PC-9 (cell line): Measurements from ENCODE around the gene KL. TPM values are rescaled to one million over a fixed set of nuclear protein-coding genes. Genes with fewer than 3 reads are reported as not detected.

Experiments used
- BruUV-seq: library from RNA; stranded (reverse); fragments of 400-500 nt; replicated peaks from 2 replicates; lab custom pipeline; 2021; lab: Mats Ljungman, UMichigan
- CTCF ChIA-PET: fragments of 300-600 bp; sonication (Branson Sonifier 250); formaldehyde crosslinking; loops from one replicate; lab custom pipeline; 2022; ENCODE audit warnings: antibody characterized with exemption; lab: Charles Lee
- POLR2A ChIA-PET: fragments of 300-600 bp; sonication (Branson Sonifier 250); formaldehyde crosslinking; loops from one replicate; lab custom pipeline; 2022; ENCODE audit warnings: antibody characterized with exemption; ENCODE audit not compliant: unreplicated experiment; lab: Charles Lee
- DNase-seq, 2 experiments: peaks; one replicate each; pipeline versions ENCODE4 v3.0.0 to v3.0.0-alpha.2; 2015 to 2022; ENCODE audit warnings: mixed read lengths in 1 of 2
- H2AFZ ChIP-seq: fragments of 200-600 bp; sonication (generic); 2 replicates; pipeline ENCODE4 v1.8.1; 2017; ENCODE audit warnings: antibody characterized with exemption
- H3F3A ChIP-seq: fragments of 200-600 bp; sonication (generic); 2 replicates; pipeline ENCODE4 v1.8.1; 2017; ENCODE audit warnings: antibody characterized with exemption, mild to moderate bottlenecking, low read depth; ENCODE audit not compliant: insufficient read depth
- H3K27ac ChIP-seq: fragments of 200-600 bp; sonication (generic); 2 replicates; pipeline ENCODE4 v1.6.1; 2016; ENCODE audit warnings: mixed run types
- H3K27me3 ChIP-seq: fragments of 200-600 bp; sonication (generic); 2 replicates; pipeline ENCODE4 v1.6.1; 2016; ENCODE audit warnings: low read depth, mixed run types; ENCODE audit not compliant: insufficient read depth
- H3K36me3 ChIP-seq: fragments of 200-600 bp; sonication (generic); 2 replicates; pipeline ENCODE4 v1.6.1; 2016; ENCODE audit warnings: low read depth, mixed run types
- H3K4me1 ChIP-seq: fragments of 200-600 bp; sonication (generic); replicated peaks from 2 replicates; pipeline ENCODE4 v1.6.1; 2016; ENCODE audit warnings: mixed run types; ENCODE audit not compliant: insufficient read depth
- H3K4me2 ChIP-seq: fragments of 200-600 bp; sonication (generic); 2 replicates; pipeline ENCODE4 v1.6.1; 2017; ENCODE audit warnings: mixed run types
- H3K4me3 ChIP-seq: fragments of 200-600 bp; sonication (generic); 2 replicates; pipeline ENCODE4 v1.6.1; 2016; ENCODE audit warnings: mixed run types
- H3K79me2 ChIP-seq: fragments of 200-600 bp; sonication (generic); 2 replicates; pipeline ENCODE4 v1.6.1; 2017; ENCODE audit warnings: low read depth, mixed run types
- H3K9me2 ChIP-seq: fragments of 200-600 bp; sonication (generic); 2 replicates; pipeline ENCODE4 v1.8.1; 2017; ENCODE audit warnings: mild to moderate bottlenecking; ENCODE audit not compliant: insufficient read depth
- H3K9me3 ChIP-seq: fragments of 200-600 bp; sonication (generic); 2 replicates; pipeline ENCODE4 v1.8.1; 2016; ENCODE audit warnings: low read depth; ENCODE audit not compliant: insufficient read depth
- H4K20me1 ChIP-seq: fragments of 200-600 bp; sonication (generic); 2 replicates; pipeline ENCODE4 v1.8.1; 2017; ENCODE audit not compliant: insufficient read depth
- EZH2 ChIP-seq: fragments of 200-600 bp; sonication (generic); IDR thresholded peaks from 2 replicates; pipeline ENCODE4 v1.8.0; 2017; ENCODE audit warnings: antibody characterized with exemption, low read depth
- intact Hi-C: fragments of 100-400 bp; cut with micrococcal nuclease; formaldehyde crosslinking; loops from one replicate; pipeline ENCODE4 v1.10.0; 2022; ENCODE audit not compliant: unreplicated experiment
- total RNA-seq: library from RNA; stranded (reverse); gene quantifications from 2 replicates; pipeline ENCODE4 v1.2.3, GENCODE V29; 2021
- TF ChIP-seq, protein P1 (sequence below): fragments of 200-600 bp; sonication (generic); conservative IDR thresholded peaks from 2 replicates; pipeline ENCODE4 v1.6.1; 2017; ENCODE audit warnings: mixed run types, antibody characterized with exemption, mild to moderate bottlenecking, moderate library complexity

The KL gene
- total RNA-seq, 1 experiment from 2014 or later, result 1.4 TPM

GRCh38 chr13:33031277-33031676 is 15.1 kb downstream of the KL start:
- TF ChIP-seq, protein P1, sequence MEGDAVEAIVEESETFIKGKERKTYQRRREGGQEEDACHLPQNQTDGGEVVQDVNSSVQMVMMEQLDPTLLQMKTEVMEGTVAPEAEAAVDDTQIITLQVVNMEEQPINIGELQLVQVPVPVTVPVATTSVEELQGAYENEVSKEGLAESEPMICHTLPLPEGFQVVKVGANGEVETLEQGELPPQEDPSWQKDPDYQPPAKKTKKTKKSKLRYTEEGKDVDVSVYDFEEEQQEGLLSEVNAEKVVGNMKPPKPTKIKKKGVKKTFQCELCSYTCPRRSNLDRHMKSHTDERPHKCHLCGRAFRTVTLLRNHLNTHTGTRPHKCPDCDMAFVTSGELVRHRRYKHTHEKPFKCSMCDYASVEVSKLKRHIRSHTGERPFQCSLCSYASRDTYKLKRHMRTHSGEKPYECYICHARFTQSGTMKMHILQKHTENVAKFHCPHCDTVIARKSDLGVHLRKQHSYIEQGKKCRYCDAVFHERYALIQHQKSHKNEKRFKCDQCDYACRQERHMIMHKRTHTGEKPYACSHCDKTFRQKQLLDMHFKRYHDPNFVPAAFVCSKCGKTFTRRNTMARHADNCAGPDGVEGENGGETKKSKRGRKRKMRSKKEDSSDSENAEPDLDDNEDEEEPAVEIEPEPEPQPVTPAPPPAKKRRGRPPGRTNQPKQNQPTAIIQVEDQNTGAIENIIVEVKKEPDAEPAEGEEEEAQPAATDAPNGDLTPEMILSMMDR, result no peak
- no peak for TF ChIP-seq EZH2
- H3K36me3 ChIP-seq, result no peaks in the 10 kb centered on the region
- no peaks in the 10 kb centered on the region for H3K4me1 ChIP-seq
- no peak overlapping the region for H3K4me2 ChIP-seq
- no peaks in the 10 kb centered on the region for H3K27me3 ChIP-seq
- H3K4me3 ChIP-seq, result no peak overlapping the region
- H3F3A ChIP-seq, result no peaks in the 10 kb centered on the region
- BruUV-seq, result no TSS peak
- no peaks in the 10 kb centered on the region for H3K79me2 ChIP-seq
- intact Hi-C loops, result no loop called here
- ChIA-PET POLR2A (no interaction called here), CTCF (no interaction called here)
- no peaks in the 10 kb centered on the region for H4K20me1 ChIP-seq
- H2AFZ ChIP-seq, result no peak overlapping the region
- no peak overlapping the region for H3K27ac ChIP-seq
- no peaks in the 10 kb centered on the region for H3K9me2 ChIP-seq
- H3K9me3 ChIP-seq, result peaks cover 5% of the 10 kb centered on the region; the same call in 1 of the 2 replicates
- no peak for DNase-seq

- Histone ChIP-seq H4K20me1 (no peaks in the 10 kb centered on the region), H3K9me3 (peaks cover 5% of the 10 kb centered on the region; the same call in 1 of the 2 replicates), H3K4me3 (no peak overlapping the region), H2AFZ (no peak overlapping the region), H3K27ac (no peak overlapping the region), H3K9me2 (no peaks in the 10 kb centered on the region), H3K36me3 (no peaks in the 10 kb centered on the region), H3F3A (no peaks in the 10 kb centered on the region), H3K27me3 (no peaks in the 10 kb centered on the region), H3K79me2 (no peaks in the 10 kb centered on the region), H3K4me2 (no peak overlapping the region), H3K4me1 (no peaks in the 10 kb centered on the region)
- no peak for DNase-seq
- TF ChIP-seq, protein P1, result no peak
- TF ChIP-seq EZH2, result no peak
- CTCF ChIA-PET, result interaction anchor here (0.7 kb wide), 1 partner anchor 221 kb away, joined by 7 read pairs; no protein-coding TSS in a partner anchor
- POLR2A ChIA-PET, result no interaction called here
- intact Hi-C loops, result no loop called here
- no TSS peak for BruUV-seq
Observed at GRCh38 chr13:33032037-33032625, 15.9 kb downstream of the KL start.

GRCh38 chr13:33033051-33033812 is 17.0 kb downstream of the KL start:
- Histone ChIP-seq H3K4me3 (no peak overlapping the region), H3K4me1 (no peaks in the 10 kb centered on the region), H3K27ac (no peak overlapping the region), H3K9me3 (peaks cover 5% of the 10 kb centered on the region; the same call in 1 of the 2 replicates), H3K4me2 (no peak overlapping the region), H3K79me2 (no peaks in the 10 kb centered on the region), H3K9me2 (no peaks in the 10 kb centered on the region), H4K20me1 (no peaks in the 10 kb centered on the region), H3F3A (no peaks in the 10 kb centered on the region), H3K27me3 (no peaks in the 10 kb centered on the region), H2AFZ (no peak overlapping the region), H3K36me3 (no peaks in the 10 kb centered on the region)
- BruUV-seq, result no TSS peak
- intact Hi-C loops, result no loop called here
- POLR2A ChIA-PET, result no interaction called here
- CTCF ChIA-PET, result no interaction called here
- TF ChIP-seq, protein P1, result no peak
- no peak for TF ChIP-seq EZH2
- DNase-seq, result no peak
